ENCODE data around the gene ATP5PD. TPM values are rescaled to one million over a fixed set of nuclear protein-coding genes. Genes with fewer than 3 reads are reported as not detected.

ATP5PD gene
- total and polyA plus RNA-seq, 2 of the 8 experiments (the other 6 are each of a cell fraction or from before 2014, with no cell fraction given) = 335 to 407 TPM

- Histone ChIP-seq H3K27me3 (replicated peaks in 1 of 4; ENCODE audit: control insufficient read depth in 3 of 4, extremely low read depth in 1 of 4, insufficient read depth in 3 of 4, low read length in 3 of 4) (no peaks in the 10 kb centered on the region), H3K23me2 (ENCODE audit: low read depth, low read length) (no peaks in the 10 kb centered on the region), H3K36me3 (ENCODE audit: control insufficient read depth in 2 of 4, insufficient read depth in 4 of 4, low read length in 3 of 4) (peaks cover 4 to 17% (median 11%) of the 10 kb centered on the region in 4 experiments), H3K79me2 (ENCODE audit: control insufficient read depth in 1 of 2, insufficient read depth in 2 of 2, low read length in 2 of 2) (no peaks in the 10 kb centered on the region), H3K4me1 (replicated peaks in 1 of 4; ENCODE audit: control insufficient read depth in 3 of 4, insufficient read depth in 4 of 4, low read length in 3 of 4) (no peaks in the 10 kb centered on the region; a peak in 1 of 7 replicates), H4K8ac (ENCODE audit: extremely low read depth, insufficient read depth, low read length) (no peak overlapping the region), H3K56ac (replicated peaks; ENCODE audit: insufficient read length, low read depth, low read length) (no peak overlapping the region), H4K91ac (replicated peaks; ENCODE audit: insufficient read length, low read length) (no peak overlapping the region), H3K4ac (replicated peaks; ENCODE audit: insufficient read length, low read depth, low read length) (no peak overlapping the region), H3K14ac (ENCODE audit: insufficient read length) (no peak overlapping the region), H2AK5ac (ENCODE audit: low read depth, low read length) (no peak overlapping the region), H2AFZ (ENCODE audit: low read length) (no peak overlapping the region), H4K20me1 (replicated peaks in 1 of 2; ENCODE audit: control insufficient read depth in 1 of 2, insufficient read depth in 2 of 2, low read length in 2 of 2) (peaks cover 0 to 2% of the 10 kb centered on the region in 2 experiments), H2BK5ac (ENCODE audit: low read depth, low read length) (no peak overlapping the region), H2BK20ac (ENCODE audit: low read length) (no peak overlapping the region), H4K5ac (ENCODE audit: insufficient read length, low read depth, low read length) (no peak overlapping the region), H3K18ac (ENCODE audit: extremely low read depth, low read length) (no peak overlapping the region), H3K23ac (ENCODE audit: insufficient read length) (no peak overlapping the region), H3K4me3 (ENCODE audit: extremely low read depth in 1 of 4, insufficient read depth in 2 of 4, low read depth in 3 of 4, low read length in 4 of 4) (no peak overlapping the region), H3K4me2 (ENCODE audit: insufficient read depth in 1 of 2, low read depth in 2 of 2, low read length in 2 of 2) (no peak overlapping the region), H3K9me3 (ENCODE audit: insufficient read depth in 2 of 2, low read depth in 1 of 2, low read length in 1 of 2) (no peaks in the 10 kb centered on the region), H3K9ac (replicated peaks in 1 of 4; ENCODE audit: extremely low read depth in 1 of 4, low read depth in 3 of 4, low read length in 3 of 4) (no peak overlapping the region), H3K27ac (ENCODE audit: low read depth, low read length) (no peak overlapping the region), H3K79me1 (ENCODE audit: low read depth, low read length) (peaks cover 2% of the 10 kb centered on the region; the same call in 1 of the 2 replicates), H2BK12ac (ENCODE audit: low read depth, low read length) (no peak overlapping the region), H2BK120ac (replicated peaks; ENCODE audit: low read depth, low read length) (no peak overlapping the region), H2BK15ac (ENCODE audit: low read length) (no peak overlapping the region)
- POLR2A ChIA-PET (ENCODE audit: partially characterized antibody) = interaction anchor here (0.6 to 5.8 kb wide), 8 partner anchors 10 to 66 kb away, joined by 3 to 25 read pairs (median 4); partner anchors contain the start of genes ARMC7 and MRPL58
- no peak for TF ChIP-seq SP2 (IDR thresholded peaks at IDR 0.05; ENCODE audit: low read length)
- no peak for FAIRE-seq
- DNase-seq (ENCODE audit: low read depth in 1 of 2, low spot score in 2 of 2) = no peak
- CTCF ChIA-PET (ENCODE audit: partially characterized antibody) = interaction anchor here (0.7 to 7.3 kb wide), 14 partner anchors 9 to 748 kb away, joined by 3 to 64 read pairs (median 6); partner anchors contain the start of genes ARMC7 and SLC16A5
- 86% methylated on average over 8 of the region's 8 CpGs; no CpG with 5 or more reads in 1 of the 2 experiments for WGBS, 2 experiments (ENCODE audit: extremely low coverage in 1 of 2, insufficient coverage in 1 of 2, insufficient read length in 1 of 2, insufficient replicate concordance in 2 of 2, low coverage in 1 of 2, low lambda C conversion rate in 2 of 2, missing lambda C conversion rate in 1 of 2)
These were observed 22.0 kb upstream of the ATP5PD start for GRCh38 chr17:75068750-75069149.
